CD4-positive, alpha-beta memory T cell (primary cell): ENCODE data around the gene SNRPA. TPM values are rescaled to one million over a fixed set of nuclear protein-coding genes. Genes with fewer than 3 reads are reported as not detected.

ENCODE experiments used
- polyA plus RNA-seq, 2 donors: library from polyadenylated mRNA; unstranded; fragments of 300-500 nt; fragmentation: Illumina TruSeq; gene quantifications; one replicate each; pipeline ENCODE4 v1.2.3, GENCODE V29; 2021
- total RNA-seq, 2 experiments: library from RNA; stranded (reverse); gene quantifications; one replicate each; pipeline ENCODE4 v1.2.3, GENCODE V29; 2021

The SNRPA gene
- total and polyA plus RNA-seq, 4 experiments from 2014 or later: 48.8 to 95.7 (median 78.6) TPM

Other genes starting within 250 kb of the SNRPA start
- gene SHKBP1, start 174.3 kb upstream of the SNRPA start, total RNA-seq: 100 to 1,000 TPM; 167 to 170 TPM
- gene SHKBP1, start 174.3 kb upstream of the SNRPA start, polyA plus RNA-seq: 100 to 1,000 TPM; 137 to 155 TPM
- 100 to 1,000 TPM; 157 to 158 TPM for gene LTBP4, start 149.8 kb upstream of the SNRPA start, total RNA-seq
- 10 to 100 TPM; 26.0 to 49.4 TPM for gene LTBP4, start 149.8 kb upstream of the SNRPA start, polyA plus RNA-seq
- 10 to 100 TPM; 15.8 to 20.2 TPM for gene NUMBL, start 60.6 kb upstream of the SNRPA start, total RNA-seq
- gene NUMBL, start 60.6 kb upstream of the SNRPA start, polyA plus RNA-seq: 1 to 10 TPM in 1 of 2 donors, under 1 TPM in 1; 0.35 to 1.6 TPM
- 10 to 100 TPM; 48.0 to 54.7 TPM for gene COQ8B, start 34.3 kb upstream of the SNRPA start, total RNA-seq
- gene COQ8B, start 34.3 kb upstream of the SNRPA start, polyA plus RNA-seq: 10 to 100 TPM; 20.2 to 20.4 TPM
- gene ITPKC, start 34.1 kb upstream of the SNRPA start, total RNA-seq: 10 to 100 TPM in 1 of 2 experiments, 1 to 10 TPM in 1; 8.1 to 10.2 TPM
- 1 to 10 TPM; 1.9 to 7.2 TPM for gene ITPKC, start 34.1 kb upstream of the SNRPA start, polyA plus RNA-seq
- gene ACTMAP, start 726 bp upstream of the SNRPA start, total RNA-seq: 1 to 10 TPM; 5.2 to 5.5 TPM
- 1 to 10 TPM in 1 of 2 donors, under 1 TPM in 1; 0.26 to 2.8 TPM for gene ACTMAP, start 726 bp upstream of the SNRPA start, polyA plus RNA-seq
- 10 to 100 TPM; 11.2 to 11.4 TPM for gene MIA, start 24.3 kb downstream of the SNRPA start, total RNA-seq
- not detected for gene MIA, start 24.3 kb downstream of the SNRPA start, polyA plus RNA-seq
- gene RAB4B, start 27.0 kb downstream of the SNRPA start, total RNA-seq: 10 to 100 TPM; 53.5 to 55.0 TPM
- gene RAB4B, start 27.0 kb downstream of the SNRPA start, polyA plus RNA-seq: 10 to 100 TPM; 67.3 to 69.8 TPM
- 100 to 1,000 TPM; 203 to 219 TPM for gene EGLN2, start 48.0 kb downstream of the SNRPA start, total RNA-seq
- gene EGLN2, start 48.0 kb downstream of the SNRPA start, polyA plus RNA-seq: 100 to 1,000 TPM; 141 to 207 TPM
- gene CYP2A6, start 99.2 kb downstream of the SNRPA start, total RNA-seq: under 1 TPM in 1 of 2 experiments, not detected in 1; 0.23 TPM
- not detected for gene CYP2A6, start 99.2 kb downstream of the SNRPA start, polyA plus RNA-seq
- not detected for gene CYP2A7, start 131.0 kb downstream of the SNRPA start, total RNA-seq
- gene CYP2A7, start 131.0 kb downstream of the SNRPA start, polyA plus RNA-seq: not detected
- not detected for gene CYP2B6, start 240.1 kb downstream of the SNRPA start, total RNA-seq
- not detected for gene CYP2B6, start 240.1 kb downstream of the SNRPA start, polyA plus RNA-seq